Inflammatory macrophage (primary cell): Measurements from ENCODE around the gene AANAT.

Source experiments
- DNase-seq, 2 donors: peaks; one replicate each; pipeline ENCODE4 v3.0.0-alpha.2; 2020 to 2022

The AANAT gene

DNA sequence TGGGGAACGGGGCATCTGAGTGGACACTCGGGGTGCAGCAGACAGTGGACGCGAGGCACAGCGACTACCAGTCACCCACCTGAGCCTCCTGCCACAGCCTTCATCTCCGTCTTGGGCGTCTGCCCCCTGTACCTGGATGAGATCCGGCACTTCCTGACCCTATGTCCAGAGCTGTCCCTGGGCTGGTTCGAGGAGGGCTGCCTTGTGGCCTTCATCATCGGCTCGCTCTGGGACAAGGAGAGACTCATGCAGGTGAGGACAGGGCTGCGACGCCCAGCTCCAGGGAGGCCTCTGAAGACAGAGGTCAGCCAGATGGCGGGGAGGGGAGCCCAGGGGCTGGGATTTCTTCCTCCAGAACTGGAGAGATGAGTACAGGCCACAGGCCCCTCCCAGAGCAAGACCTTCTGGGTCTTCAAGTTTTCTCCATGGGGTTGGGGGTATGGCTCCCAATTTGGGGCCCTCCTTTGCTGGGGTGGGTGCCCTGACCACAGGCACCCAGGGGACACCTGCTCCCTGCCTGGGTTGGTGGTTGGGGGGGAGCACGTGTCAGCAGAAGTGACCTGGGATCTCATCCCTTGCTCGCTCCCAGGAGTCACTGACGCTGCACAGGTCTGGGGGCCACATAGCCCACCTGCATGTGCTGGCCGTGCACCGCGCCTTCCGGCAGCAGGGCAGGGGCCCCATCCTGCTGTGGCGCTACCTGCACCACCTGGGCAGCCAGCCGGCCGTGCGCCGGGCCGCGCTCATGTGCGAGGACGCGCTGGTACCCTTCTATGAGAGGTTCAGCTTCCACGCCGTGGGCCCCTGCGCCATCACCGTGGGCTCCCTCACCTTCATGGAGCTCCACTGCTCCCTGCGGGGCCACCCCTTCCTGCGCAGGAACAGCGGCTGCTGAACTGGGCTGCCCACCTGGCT is 1.9 kb downstream of the AANAT start:
- no peak for DNase-seq

DNA sequence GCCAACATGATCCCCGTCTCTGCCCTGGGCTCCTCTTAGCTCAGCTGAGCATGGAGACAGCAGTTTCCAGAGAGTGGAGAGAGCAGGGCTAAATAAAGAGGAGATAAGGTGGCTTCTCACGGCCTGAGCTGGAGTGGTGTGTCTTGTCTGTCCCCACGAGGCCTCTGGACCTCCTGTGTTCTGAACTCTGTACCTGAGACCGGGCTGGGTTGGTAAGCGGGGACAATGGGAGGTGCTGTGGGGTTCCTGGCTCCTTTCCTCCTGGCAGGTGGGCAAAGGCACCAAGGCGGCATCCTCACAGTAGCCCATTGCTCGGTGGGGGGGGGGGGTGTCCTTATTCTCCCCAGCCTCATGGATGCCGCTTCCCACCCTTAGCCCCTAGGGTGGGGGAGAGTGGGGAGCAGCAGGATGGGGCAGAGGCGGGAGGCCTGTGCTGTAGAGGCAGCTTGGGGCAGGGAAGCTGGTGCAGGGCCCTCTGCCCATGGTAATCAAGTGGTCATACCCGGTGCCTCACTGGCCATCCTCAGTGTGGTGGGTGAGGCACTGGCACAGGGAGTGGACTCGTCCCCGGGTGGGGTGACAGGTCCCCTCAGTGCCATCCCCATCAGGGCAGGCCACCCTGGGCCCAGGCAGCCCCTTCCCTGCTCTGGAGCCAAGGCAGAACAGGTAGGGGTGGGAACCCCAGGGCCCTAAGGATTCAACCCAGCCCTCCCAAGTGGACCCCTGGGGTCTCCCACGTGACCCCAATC is 2.8 kb downstream of the AANAT start:
- DNase-seq, result no peak

DNA sequence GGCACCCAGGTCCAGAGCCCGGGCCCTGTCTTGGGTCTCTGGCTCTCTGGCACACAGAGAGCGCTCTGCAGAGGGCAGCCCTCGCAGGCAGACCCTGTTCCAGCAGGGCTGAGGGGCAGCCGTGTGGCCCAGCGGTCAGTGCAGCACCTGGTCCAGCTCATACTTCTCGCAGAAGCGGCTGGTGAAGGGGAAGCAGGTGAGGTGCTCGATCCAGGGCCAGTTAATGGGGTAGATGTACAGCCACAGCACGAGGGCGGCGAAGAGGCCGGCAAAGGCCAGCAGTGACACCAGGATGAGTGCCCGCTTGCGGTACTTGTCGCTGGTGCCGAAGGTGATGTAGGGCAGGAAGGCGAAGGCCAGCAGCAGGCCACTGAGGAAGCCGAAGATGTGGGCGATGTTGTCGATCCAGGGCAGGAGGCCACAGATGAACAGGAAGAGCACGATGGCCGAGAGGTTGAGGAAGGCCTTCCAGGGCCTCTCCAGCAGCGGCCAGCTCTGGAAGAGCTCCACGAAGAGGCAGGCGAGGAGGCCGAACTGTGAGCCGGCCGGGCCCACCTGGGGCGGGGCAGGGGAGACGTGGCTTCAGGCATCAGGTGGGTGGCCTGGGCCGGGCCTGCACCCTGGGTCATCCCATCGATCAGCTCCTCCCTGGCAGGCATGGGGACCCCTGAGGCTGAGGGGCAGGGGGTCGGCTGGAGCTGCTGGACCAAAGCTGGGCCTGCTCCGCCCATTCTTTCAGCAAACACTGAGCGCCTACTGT is 4.3 kb downstream of the AANAT start:
- no peak for DNase-seq

DNA sequence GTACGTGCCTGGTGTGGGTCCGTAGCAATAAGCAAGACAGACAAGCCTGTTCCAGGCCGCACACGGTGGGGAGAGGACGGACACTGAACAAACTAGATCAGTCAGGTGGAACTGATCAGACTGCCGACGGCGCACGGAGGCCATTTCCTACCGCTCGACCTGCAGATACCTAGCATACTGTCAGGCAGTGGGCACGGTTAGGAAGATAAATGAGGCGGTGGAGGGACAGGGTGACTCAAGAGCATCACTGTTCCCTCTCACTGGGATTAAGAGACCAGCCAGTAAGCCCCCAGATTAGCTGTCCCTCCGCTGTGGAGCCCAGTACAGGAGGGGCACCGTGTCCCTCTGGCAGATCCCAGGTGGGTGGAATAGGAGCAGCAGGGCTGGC is 4.8 kb downstream of the AANAT start:
- DNase-seq, result no peak

DNA sequence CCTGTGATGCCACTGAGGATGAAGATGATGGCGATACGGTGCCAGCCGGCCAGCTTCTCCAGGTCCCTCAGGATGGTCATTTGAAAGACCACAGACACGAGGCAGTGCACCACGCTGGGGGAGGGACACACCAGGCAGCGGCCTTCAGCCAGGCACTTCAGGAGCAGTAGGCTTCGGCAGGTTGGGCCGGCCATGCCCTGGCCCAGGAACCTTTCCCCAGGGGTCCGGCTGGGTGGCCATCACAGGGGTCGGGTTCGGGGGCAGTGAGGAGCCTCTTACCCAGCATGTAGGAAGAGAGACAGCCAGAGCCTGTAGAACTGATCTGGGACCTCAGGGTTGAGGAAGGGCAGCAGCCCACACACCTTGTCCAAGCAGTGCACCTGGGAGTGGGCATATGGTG is 5.3 kb downstream of the AANAT start:
- no peak for DNase-seq

DNA sequence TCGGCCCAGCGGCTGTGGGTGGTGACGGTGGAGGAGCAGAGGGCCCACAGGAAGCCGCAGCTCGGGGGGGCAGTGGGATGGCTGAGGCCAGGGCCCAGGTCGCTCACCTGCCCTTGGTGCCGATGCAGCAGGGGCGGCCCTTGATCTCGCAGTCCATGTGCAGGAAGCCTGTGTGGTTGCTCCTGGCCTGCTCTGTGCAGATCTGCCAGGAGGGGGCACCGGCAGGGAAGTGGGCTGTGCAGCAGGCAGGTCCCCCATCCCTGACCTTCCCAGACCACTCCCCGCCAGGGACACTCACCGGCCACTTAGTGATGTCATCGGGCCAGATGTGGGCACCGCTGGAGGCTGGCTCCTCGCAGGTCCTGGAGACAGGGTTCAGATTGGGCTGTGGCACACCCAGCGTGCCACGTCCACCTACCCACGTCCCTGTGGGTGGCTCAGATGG is 6.2 kb downstream of the AANAT start:
- no peak for DNase-seq

DNA sequence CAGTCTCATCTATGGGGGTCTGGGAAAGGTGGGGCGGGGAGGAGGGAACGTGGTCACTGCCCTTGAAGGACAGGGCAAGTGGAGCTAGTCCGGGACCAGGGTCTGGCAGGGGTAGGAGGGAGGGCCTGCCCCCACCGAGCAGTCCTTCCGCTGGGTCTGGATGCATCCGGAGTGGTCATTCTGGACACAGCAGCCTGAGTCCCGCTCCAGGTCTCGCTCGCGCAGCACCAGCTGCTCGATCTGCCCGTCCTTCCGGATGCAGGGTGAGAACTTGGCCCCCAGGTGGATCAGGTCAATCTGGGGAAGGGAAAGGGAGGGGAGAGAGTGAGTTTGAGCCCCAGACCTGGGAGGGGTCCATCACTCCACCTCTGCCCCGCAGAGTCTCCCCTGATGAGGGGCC is 6.8 kb downstream of the AANAT start:
- DNase-seq, result no peak

DNA sequence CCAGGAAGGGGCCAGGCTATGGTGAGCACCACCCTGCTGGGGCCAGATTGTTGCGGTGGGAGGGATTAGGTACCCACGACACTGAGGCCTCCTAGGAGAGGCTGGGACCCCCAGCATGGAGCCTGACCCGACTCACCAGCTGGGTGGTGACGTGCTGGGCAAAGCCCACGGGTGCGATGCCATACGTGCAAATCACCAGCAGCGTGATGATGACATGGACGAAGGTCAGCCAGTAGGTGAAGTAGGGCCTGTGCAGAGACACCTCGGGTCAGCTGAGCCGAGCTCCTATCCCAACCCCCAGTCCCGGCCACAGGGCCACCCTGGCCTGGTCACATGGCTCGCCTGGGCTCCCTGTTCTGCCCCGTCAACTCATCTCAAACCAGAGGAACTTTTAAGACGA is 7.5 kb downstream of the AANAT start:
- DNase-seq, result no peak

DNA sequence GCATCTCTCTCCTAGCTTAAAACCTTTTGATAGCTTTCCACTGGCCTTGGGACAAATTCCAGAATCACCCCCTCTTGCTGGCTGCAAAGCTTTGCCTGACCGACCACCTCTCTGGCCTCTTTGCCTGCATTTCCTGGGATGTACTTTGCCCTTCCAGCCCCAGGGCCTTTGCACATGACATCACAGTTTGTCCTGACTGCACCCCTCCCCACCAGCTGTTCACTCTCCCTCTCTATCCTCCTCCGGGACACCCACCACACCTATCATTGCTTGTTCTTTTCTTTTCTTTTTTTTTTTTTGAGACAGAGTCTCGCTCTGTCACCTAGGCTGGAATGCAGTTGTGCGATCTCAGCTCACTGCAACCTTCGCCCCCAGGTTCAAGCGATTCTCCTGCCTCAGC is 7.9 kb downstream of the AANAT start:
- no peak for DNase-seq

DNA sequence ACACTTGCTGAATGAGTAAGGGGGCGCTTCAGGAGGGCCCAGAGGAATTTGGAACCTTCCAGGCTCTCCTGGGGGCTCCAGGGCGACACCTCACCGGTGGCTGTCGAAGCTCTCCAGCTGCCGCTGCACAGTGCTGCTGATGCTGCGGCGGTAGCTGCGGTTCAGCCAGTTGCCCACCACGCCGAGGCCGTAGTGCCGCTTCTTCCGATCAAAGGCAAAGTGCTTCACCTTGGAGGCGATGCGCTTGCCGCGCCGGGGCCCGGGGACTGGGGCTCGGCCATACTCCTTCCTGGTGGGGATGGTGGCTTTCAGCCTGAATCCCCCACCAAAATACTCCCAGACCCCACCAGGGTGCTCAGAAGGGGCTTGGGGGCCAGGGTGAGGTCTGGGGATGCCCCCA is 9.3 kb downstream of the AANAT start:
- DNase-seq, result no peak

DNA sequence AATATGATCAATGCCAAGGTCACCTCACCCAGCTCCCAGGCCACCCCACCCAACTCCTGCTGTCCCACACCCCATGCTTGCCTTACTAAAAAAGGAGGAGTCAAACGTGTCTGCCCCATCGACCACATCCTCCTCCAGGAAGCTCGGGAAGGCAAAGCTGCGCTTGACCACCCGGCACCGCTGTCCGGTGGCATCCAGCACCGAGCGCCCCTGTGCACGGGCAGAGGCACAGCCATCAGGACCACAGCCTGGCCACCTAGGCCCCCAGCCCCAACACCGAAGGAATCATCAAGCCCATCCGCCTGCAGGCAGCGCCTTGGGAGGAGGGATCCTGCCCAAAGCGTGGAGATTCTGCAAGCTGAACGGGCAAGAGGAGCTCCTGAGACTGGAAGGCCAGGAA is 10.2 kb downstream of the AANAT start:
- DNase-seq, result no peak

DNA sequence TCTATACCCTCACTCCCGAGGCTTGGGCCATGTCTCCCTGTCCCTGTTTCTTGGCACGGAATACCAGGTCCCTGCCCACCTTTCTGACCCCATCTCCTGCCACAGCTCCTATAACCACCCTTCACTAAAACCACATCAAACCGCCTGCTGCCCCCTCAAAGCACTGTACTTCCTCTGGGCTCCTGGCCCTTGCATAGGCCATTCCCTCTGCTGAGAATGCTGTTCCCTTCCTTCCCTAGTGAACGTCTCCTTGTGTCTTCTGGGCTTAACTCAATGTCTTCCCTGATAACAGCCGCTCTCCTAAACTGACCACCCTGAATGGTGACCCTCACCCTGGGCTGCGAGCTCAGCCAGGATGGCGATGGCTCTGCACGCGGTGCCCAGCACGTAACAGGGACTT is 10.7 kb downstream of the AANAT start:
- DNase-seq, result no peak

DNA sequence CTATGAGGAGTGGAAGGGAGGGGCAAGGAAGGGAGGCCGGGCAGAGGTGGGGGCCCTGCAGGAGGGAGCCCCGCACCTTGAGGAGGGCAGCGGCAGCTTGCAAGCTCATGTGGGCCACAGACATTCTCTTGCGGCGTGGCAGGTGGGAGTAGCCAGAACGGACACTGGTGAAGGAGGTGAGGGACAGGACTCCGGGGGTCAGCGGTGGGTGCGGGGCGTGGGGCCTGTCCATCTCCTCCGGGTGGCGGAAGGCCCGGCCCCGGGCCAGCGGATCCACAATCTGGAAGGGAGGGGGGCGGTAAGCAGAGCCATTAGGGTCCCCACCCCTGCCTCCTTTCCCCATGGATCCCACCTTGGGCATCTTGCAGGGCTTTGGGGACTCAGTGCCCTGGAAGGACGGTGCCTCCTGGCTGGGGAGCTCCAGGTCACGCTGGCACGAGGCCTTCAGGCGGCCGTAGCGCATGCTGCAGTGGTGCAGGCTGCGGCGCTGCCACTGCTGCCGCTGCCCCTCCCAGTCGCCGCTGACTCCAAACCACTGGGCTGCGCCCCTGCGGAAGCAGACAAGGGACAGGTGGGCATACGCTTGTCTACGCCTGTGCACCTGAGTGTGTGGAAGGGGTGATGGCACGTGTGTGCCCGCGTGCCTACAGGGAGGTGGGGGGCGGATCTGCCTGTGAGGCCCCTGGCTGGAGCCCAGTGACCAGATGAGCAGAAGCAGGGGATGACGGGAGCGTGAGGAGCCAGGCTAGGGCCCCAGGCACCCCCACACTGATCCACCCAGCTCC is 11.5 kb downstream of the AANAT start:
- DNase-seq, result no peak

DNA sequence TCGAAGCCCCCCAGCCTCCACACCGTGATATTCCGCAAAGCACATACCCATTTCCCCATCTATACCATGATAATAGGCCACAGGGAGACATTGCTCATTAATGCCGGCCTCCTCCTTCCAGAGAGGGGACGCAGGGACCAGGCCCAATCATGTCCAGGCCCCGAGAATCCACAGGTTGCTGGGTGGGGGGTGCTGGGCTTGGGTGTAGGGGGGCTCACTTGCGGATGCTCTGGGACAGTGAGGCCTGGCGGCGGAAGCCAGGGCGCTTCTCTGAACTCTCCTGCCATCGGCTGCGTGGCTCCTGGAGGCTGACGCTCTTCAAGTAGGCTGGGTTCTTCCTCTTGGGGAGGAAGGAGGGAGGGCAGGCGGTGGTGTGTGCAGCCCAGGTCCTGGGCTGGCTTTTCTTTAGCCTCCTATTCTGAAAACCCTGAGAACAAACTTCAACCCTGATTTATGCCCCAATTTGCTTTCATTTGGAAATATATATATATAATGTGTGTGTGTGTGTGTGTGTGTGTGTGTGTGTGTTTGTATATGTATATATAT is 12.2 kb downstream of the AANAT start:
- DNase-seq, result peak in 1 of 2 donors; percentile 35

DNA sequence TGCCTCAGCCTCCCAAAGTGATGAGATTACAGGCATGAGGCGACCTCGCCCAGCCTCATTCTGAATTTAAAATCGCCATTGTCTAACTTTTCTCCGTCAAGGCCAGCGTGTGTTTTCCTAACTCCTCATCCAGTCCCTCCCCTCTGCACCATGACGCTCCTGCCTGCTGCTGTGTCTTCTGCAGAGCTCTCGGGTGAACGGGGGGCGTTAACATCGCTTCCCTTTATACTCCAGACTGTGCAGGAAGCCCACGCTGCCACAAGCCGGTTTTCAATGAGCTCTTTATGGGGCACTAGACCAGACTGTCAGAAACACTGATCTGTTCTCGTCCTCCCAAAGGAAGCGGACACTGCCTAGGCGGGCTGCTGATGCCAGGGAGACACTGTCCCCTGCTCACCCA is 13.2 kb downstream of the AANAT start:
- peak; percentile 55 to 79 for DNase-seq

DNA sequence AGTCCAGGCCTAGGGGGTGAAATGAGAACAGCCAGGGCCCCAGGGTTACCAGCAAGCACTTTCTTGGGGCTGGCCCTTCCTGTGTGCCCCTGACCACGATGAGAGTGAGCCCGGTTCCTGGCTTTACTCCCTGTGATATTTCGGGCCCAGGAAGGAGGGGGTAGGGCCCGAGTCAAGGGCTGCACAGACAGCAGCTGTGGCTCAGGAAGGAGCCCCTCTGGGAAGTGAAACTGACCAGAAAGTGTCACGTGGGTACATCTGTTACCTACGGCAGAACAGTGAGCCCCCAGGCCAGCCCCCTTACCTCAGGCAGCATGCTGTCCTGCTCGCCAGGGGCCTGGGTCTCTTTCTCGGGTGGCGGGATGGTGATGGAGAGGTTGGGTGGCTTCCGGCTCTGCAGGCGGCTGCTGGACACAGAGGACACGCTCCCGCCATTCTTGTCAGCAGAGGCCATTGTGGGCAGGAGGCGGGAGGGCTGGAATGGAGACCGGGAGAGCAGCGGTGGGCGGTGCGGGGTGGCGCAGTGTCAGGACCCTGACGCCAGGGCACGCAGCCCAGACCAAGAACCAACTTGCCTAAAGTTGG is 13.8 kb downstream of the AANAT start:
- DNase-seq, result no peak

DNA sequence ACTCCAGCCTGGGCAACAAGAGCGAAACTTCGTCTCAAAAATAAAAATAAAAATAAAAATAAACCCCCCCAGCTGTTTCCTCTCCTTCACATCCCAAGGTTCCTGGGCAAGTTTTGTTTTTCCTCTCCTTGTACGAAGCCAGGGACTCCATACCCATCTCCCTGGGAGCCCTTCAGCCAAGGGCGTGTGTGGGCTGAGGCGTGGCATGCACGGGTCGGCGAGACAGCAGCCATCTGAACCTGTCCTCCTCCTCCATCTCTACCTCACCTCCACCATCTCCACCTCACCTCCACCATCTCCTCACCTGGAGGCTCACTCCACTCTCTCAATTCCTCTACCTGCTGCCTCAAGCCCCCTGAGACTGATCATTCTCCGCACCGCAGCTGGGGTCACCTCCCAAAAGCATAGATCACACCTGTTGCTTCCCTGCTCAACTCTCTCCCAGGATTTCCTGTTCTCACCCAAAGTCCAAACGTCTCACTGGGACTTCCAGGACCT is 16.9 kb downstream of the AANAT start:
- no peak for DNase-seq

DNA sequence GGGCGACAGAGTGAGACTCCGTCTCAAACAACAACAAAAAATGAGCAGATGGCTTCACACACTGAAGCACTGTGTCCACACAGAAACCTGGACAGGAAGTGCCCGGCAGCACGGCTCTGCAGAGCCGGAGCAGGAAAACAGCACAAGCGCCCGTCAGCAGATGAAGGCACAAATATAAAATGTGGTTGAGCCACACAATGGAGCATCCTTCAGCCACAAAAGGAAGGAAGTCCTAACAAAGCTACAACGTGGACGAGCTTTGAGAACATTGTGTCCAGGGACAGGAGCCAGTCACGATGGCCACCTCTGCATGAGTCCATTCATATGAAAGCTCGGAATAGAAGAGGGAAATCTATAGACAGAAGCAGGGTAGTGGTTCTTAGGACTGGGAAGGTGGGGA is 18.2 kb downstream of the AANAT start:
- peak; percentile 47 to 54 for DNase-seq

DNA sequence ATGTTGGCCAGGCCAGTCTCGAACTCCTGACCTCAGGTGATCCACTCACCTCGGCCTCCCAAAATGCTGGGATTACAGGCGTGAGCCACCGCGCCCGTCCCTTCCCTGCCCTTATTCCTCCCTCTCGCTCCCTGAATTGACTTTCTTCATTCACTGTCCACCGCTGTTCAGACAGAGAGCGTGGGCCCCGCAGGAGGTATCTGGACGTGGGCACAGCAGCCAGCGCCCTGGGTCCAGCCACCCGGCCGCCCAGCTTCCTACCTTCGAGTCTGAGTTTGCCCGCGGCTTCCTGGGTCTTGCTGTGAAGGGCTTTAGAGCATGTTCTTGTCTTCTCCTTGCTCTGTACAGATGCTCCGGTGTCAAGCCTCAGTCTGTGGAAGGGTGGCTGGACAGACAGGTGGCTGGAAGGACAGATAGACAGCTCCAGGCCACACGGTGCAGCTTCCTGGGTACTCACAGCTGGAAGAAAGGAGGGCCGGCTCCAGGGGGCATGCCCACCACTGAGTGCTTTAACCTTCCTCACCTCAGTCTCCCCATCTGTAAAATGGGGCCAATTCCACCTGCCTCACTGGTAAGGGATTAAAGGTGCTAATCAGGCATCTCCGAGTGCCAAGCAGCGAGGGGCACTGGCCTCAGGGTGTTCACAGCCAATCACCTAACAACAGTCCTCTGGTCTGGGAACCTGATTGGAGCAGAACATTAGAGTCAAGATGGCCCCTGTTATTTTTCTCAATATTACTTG is 20.2 kb downstream of the AANAT start:
- no peak for DNase-seq

DNA sequence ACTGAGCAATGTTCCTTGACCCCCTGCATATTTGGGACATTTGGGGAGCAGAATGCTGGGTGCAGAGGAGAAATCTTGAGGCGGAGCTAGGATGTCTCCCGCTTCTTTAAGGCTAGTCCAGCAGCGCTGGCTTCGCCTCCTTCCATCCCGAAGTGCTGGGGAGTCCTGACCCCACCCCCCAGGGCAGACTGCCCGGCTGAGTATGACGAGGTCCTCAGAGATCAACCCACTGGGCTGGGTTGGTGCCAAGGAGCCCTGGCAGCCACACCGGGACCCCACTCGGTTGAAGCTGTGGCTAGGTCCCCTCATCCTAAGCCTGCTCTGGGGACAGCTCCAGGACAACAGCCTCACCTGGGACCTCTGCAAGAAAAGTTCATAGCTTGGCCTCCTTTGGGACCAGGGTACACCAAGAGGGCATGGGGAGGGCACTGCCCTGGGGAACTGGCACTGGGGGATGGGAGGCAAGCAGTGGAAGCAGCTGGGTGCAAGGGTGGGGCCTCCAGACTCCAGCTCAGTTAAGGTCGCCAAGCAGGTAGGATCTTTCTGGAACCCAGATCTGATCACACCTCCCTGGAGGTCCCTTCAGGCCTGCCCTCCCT is 22.8 kb downstream of the AANAT start:
- DNase-seq, result no peak
